ENCODE results near the gene YIPF1.
"Not testable (repeated sequence)": the region's sequence is repeated elsewhere in the genome, so short reads cannot be mapped to it uniquely, and the experiment has no call there.

YIPF1 gene

GRCh38 chr1:53837646-53837923 lies 52.0 kb downstream of the YIPF1 start:
- FAIRE-seq, result no peak

GRCh38 chr1:53835491-53835890 lies 54.1 kb downstream of the YIPF1 start:
- no peak for FAIRE-seq

- FAIRE-seq, result no peak
Observed at GRCh38 chr1:53834776-53835175, 54.8 kb downstream of the YIPF1 start.

- no peak for FAIRE-seq
Observed at GRCh38 chr1:53833393-53833792, 56.2 kb downstream of the YIPF1 start.

- no peak for FAIRE-seq
Observed at GRCh38 chr1:53826367-53826766, 63.2 kb downstream of the YIPF1 start.

- FAIRE-seq, result no peak
Observed at GRCh38 chr1:53825306-53825705, 64.3 kb downstream of the YIPF1 start.

- FAIRE-seq, result no peak
Observed at GRCh38 chr1:53822931-53823330, 66.7 kb downstream of the YIPF1 start.

- FAIRE-seq, result no peak
Observed at GRCh38 chr1:53821380-53821779, 68.2 kb downstream of the YIPF1 start.

- FAIRE-seq, result no peak
Observed at GRCh38 chr1:53819387-53819786, 70.2 kb downstream of the YIPF1 start.

GRCh38 chr1:53816584-53816983 lies 73.0 kb downstream of the YIPF1 start:
- FAIRE-seq, result not testable (repeated sequence)

- not testable (repeated sequence) for FAIRE-seq
Observed at GRCh38 chr1:53815484-53815883, 74.1 kb downstream of the YIPF1 start.

GRCh38 chr1:53811414-53811851 lies 78.2 kb downstream of the YIPF1 start:
- FAIRE-seq, result no peak

GRCh38 chr1:53810497-53810896 lies 79.1 kb downstream of the YIPF1 start:
- FAIRE-seq, result no peak

- no peak for FAIRE-seq
Observed at GRCh38 chr1:53810007-53810406, 79.6 kb downstream of the YIPF1 start.

- FAIRE-seq, result no peak
Observed at GRCh38 chr1:53807916-53808315, 81.7 kb downstream of the YIPF1 start.

GRCh38 chr1:53804791-53805505 lies 84.6 kb downstream of the YIPF1 start:
- FAIRE-seq, result no peak

GRCh38 chr1:53804181-53804580 lies 85.4 kb downstream of the YIPF1 start:
- FAIRE-seq, result no peak
